NCI-H1092 treated with DMSO at 0.1 percent for 48 hours (cell line): ENCODE measurements around the gene LRRC2.
"Not testable (repeated sequence)": the region's sequence is repeated elsewhere in the genome, so short reads cannot be mapped to it uniquely, and the experiment has no call there.

Experiments
- DNase-seq: peaks from one replicate; lab custom pipeline; 2025; lab: John Stamatoyannopoulos, UW

Gene LRRC2

DNA sequence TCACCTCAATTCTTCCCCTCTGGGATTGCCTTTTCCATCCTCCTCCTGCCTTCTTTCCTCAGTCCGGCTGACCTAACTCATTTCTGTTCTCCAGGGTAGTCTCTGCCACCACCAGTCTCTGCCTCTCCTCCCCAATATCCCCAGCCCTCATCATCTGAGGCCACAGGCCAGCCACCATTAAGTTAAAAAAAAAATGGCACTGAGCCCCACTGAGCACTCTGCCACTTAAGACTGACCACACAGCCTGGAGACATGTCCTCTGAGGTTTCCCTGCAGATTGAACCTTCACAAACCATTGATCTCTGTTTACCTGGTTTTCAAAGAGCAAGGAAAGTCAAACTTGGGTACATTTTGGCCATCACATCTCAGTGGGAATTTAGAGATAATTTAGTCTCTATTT is 13.6 kb downstream of the LRRC2 start:
- DNase-seq = no peak

DNA sequence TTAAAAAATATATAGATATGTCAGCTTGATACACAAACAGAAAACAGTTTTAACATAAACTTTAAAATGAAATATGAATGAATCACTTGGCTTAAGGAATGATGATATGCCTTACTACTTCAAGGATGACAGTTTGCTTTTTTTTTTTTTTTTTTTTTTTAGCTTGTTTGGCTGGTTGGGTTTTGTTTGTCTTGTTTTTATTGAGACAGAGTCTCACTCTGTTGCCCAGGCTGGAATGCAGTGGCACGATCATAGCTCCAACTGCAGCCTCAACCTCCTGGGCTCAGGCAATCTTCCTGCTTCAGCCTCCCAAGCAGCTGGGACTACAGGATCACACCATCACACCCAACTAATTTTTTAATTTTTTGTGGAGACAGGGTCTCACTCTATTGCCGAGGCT is 14.5 kb downstream of the LRRC2 start:
- no peak for DNase-seq

GRCh38 chr3:46549989-46550388 is 16.1 kb downstream of the LRRC2 start:
- DNase-seq = no peak

GRCh38 chr3:46549408-46549904 is 16.6 kb downstream of the LRRC2 start:
- no peak for DNase-seq

DNA sequence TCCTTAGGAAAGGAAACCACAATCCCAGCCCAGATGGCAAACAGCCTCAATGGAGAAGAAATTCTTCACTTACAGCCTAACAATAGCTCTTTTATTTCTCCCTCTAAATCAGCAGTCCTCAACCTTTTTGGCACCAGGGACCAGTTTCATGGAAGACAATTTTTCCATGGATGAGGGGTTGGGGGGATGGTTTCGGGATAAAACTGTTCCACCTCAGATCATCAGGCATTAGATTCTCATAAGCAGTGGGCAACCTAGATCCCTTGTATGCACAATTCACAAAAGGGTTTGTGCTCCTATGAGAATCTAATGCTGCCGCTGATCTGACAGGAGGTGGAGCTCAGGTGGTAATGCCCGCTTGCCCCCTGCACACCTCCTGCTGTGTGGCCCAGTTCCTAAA is 17.5 kb downstream of the LRRC2 start:
- not testable (repeated sequence) for DNase-seq

DNA sequence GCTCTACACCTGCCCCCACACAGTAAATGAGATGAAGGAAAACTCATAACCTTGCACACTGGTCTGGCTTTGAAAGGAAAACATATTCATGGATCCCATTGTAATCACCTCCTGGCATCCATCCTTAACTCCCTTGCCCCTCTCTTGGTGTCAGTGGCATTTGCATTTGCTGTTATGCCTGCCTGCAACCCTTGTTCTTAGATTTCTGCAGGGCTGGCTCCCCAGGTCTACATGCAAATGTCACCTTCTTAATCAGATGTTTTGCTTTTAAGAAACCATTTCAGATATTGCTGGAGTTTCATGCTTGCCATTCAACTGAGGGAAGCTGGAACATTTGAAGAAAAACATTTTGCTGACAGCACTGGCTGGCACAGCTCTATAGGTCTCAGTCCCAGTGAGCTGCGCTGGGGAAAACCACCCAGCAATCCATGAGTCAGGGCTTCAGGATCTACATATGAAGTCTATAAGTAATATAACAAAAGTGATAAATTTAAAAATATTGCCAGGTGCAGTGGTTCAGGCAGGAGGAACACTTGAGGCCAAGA is 19.1 kb downstream of the LRRC2 start:
- DNase-seq = no peak

DNA sequence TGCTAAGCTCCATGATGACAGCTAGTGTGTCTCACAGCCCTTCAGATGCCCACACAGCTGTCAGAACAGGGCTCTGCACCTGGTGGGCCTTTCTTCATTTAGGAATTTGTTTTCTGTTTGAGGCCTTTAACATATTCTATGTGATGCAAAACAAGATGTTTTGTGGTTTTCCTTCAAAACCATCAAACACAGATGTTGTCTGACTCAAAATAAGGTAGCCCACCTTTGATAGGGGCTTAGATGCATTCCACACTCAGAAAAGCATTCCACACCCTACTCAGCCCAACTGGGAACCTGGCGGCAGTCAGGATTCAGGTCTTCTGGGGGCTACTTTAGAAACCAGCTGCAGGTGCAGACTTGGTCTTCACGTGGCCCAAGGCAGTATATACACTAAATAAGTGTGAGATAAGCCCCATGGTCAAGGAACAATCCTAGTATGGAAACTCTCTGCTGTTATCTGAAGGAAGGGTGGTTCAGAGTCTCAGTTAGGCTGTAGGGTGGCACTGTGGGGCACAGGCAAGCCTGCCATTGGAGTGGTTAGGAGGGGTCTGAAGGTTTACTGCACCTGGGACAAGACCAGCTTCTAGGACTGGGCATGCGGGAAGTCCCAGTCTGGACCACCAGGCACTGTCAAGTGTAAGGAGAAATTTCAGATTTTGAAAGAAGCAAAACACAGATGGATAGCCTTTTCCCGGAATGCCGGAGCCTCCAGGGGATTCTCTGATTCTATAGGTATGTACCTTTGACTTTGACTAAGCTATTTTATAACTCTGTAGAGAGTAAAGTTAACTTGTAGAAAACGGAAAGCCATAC is 20.1 kb downstream of the LRRC2 start:
- no peak for DNase-seq

GRCh38 chr3:46544771-46545503 is 21.2 kb downstream of the LRRC2 start:
- DNase-seq = no peak

DNA sequence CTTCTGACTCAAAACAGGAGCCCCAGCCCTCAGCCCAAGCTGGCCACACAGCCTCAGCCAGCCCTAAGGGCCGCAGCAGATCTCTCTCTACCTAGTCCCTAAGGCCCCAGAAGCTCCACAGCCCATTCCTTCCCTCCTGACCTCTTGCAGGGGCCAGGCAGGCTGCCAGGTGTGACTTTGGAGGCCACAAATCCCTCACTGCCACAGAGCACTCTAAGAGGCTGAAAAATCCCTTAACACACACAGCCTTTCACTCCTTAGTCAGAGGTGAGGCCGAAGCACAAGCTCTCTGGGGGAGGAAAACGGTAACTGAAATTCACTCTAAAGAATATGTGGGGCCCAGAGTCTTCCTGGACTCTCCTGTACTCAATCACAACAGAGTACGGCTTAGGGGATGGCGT is 23.3 kb downstream of the LRRC2 start:
- no peak for DNase-seq

DNA sequence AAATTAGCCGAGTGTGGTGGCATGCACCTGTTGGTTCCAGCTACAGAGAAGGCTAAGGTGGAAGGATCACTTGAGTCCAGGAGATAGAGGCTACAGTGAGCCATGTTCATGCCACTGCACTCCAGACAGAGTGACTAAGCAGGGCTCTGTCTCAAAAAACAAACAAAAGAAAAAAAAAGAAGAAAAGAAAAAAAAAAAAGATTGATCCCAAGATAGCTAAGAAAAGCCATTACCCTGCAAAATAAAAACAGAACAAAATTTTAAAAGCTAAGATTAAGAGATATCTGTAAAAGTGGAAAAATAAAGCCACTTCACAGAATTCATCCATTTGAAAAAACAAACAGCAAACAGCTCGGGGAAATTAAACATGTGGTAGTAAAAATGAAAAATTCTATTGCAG is 23.8 kb downstream of the LRRC2 start:
- DNase-seq = no peak

DNA sequence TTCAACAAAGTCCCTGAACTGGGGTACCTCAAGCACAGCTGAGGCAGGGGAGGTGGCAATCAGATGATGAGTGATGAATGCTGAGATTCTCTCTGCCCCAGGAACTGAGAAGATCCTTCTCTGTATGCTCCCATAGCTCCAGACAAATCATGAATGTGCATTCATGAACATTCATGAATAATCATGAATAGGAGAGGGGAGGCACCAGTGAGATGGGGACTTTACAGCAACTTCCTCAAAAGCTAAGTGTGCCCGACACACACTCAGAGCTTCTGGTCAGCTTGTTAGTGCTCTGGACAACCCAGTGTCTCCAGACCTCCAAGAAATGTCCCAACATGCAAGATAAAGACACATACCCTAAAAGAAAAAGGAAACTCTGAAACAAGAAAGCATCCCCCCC is 24.3 kb downstream of the LRRC2 start:
- no peak for DNase-seq

- no peak for DNase-seq
Measured at GRCh38 chr3:46540550-46540949, 25.6 kb downstream of the LRRC2 start.

DNA sequence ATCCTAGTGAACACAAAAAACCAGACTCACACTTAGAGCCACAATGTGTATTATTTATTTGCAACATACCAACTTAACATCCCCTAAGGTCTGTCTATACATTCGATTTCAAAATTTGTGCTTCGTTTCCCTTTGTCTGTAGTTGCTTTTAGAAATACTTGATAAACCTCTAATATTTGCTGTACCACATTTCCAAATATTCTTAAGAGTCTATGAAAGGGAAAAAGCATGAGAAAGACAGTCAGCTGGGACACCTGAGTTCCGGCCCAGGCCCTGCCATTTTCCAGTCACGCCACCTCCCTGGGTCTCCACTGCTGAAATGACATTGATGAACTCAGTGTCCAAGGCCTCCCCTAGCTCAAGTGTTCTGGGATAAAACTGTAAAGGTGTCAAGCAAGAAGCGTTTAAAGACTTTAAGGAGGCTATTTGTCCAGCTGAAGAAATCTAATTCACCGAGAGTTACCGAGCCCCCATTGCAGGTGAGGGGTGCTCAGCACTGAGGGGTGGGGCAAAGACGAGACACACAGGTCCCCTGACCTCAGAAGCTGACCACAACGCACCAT is 26.6 kb downstream of the LRRC2 start:
- DNase-seq = no peak

GRCh38 chr3:46538803-46539442 is 27.2 kb downstream of the LRRC2 start:
- DNase-seq = no peak

DNA sequence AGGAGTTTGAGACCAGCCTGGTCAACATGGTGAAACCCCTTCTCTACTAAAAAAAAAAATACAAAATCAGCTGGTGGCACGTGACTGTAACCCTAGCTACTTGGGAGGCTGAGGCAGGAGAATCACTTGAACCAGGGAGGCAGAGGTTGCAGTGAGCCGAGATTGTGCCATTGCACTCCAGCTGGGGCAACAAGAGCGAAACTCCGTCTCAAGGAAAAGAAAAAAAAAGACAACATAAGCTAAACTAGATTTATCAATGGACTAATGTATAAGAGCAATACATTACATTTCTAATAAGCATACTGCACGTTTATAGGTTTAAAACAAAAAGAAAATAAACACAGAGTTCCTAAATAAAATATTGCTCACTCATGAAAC is 27.7 kb downstream of the LRRC2 start:
- not testable (repeated sequence) for DNase-seq

GRCh38 chr3:46537779-46538178 is 28.3 kb downstream of the LRRC2 start:
- DNase-seq = no peak

DNA sequence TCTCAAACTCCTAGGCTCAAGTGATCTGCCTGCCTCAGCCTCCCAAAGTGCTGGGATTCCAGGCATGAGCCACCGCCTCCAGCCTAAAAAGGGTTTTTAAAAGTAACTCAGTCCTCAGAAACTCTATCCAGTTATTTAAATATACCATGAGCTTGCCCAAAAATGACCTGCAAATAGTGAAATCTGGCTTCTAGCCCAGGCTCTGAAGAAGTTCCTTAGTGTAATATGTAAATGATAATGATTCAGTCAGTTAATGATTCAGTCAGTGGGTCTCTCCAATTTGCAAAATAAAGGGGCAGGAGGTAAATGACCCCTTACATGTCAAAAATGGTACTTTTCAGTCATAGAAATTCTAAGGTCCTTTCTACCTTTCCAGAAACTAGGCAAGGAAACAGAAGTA is 28.8 kb downstream of the LRRC2 start:
- DNase-seq = no peak

DNA sequence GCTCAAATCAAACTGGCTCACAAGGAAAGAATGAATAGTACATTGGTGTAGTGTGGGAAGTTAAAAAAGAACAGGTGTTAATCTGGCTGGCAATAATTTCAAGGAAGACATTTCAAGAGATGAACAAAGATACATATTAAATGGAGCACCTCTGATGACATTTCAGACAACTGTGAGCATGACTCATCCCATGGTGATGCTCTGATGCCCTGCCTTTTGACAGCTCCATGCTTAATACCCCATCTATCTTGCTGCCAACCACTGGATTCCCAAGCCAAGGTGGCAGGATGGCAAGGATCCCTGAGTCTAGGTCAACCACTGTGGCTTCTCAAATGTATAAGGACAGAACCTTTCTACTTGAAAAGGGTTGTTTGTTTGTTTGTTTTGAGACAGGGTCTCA is 29.3 kb downstream of the LRRC2 start:
- DNase-seq = no peak

DNA sequence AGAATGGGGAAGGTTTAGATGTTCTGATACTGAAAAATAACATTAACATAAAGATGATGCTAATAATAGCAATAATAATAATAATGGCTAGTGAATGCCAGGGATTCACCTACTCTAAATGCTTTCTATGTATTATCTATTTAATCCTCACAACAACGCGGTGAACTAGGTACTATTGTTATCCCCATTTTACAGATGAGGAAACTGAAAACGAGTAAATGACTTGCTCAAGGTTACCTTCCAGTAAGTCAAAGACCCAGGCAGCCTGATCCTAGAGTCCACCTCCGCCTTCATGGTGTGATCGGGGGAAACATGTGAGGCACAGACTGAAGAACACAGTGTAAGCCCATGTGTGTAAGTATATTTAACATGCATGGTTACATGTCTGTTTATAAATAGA is 30.4 kb downstream of the LRRC2 start:
- DNase-seq = no peak

GRCh38 chr3:46533091-46533490 is 33.0 kb downstream of the LRRC2 start:
- DNase-seq = no peak

GRCh38 chr3:46527239-46527638 is 38.9 kb downstream of the LRRC2 start:
- DNase-seq = no peak

- DNase-seq = no peak
Measured at GRCh38 chr3:46524832-46525231, 41.3 kb downstream of the LRRC2 start.
